HEK293T (cell line): ENCODE measurements around the gene MYLK4.

Experiments
- BHLHE40 ChIP-seq: fragments of 450-650 bp; IDR thresholded peaks from 2 replicates; pipeline ENCODE4 v1.6.1; 2016; ENCODE audit warnings: mild to moderate bottlenecking, moderate library complexity, borderline replicate concordance
- ELF4 ChIP-seq: fragments of 450-650 bp; IDR thresholded peaks from 2 replicates; pipeline ENCODE4 v1.6.1; 2017; ENCODE audit warnings: antibody characterized with exemption
- FOXA1 ChIP-seq: fragments of 450-650 bp; IDR thresholded peaks from 2 replicates; pipeline ENCODE4 v1.6.1; 2016; ENCODE audit warnings: mild to moderate bottlenecking
- FOXK2 ChIP-seq: fragments of 450-650 bp; IDR thresholded peaks from 2 replicates; pipeline ENCODE4 v1.6.1; 2016; ENCODE audit warnings: mild to moderate bottlenecking
- NFRKB ChIP-seq: fragments of 450-650 bp; IDR thresholded peaks from 2 replicates; pipeline ENCODE4 v1.6.1; 2016; ENCODE audit warnings: mild to moderate bottlenecking, moderate library complexity
- SP1 ChIP-seq: fragments of 450-650 bp; IDR thresholded peaks from 2 replicates; pipeline ENCODE4 v1.6.1; 2017

DNA sequence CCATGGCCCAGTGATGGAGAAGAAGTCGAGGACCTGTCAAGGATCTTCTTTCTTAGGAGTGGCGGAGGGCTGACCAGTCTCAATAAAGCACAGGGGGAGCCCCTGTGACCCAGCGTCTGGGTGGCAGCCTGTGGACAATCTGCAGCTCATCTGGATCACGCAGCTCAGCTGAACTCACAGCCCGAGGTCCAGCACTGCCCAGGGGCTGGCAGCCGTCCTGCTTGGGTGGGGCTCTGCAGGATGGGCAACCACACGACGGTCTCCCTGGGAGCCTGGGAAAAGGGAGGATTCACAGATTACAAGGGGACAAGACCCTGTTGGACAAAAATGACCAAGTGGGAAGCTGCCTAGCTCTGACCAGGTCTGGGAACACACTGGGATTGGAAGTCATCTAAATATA, 110.8 kb downstream of the MYLK4 start:
- no peak for TF ChIP-seq BHLHE40
- TF ChIP-seq NFRKB, result no peak
- no peak for TF ChIP-seq SP1
- no peak for TF ChIP-seq FOXK2
- TF ChIP-seq FOXA1, result no peak
- no peak for TF ChIP-seq ELF4
